Inferior parietal cortex (tissue), 1 donor: ENCODE measurements around the gene KRT32.

ENCODE experiments used
- DNase-seq: peaks from one replicate; pipeline ENCODE4 v3.0.0-alpha.2; 2016; ENCODE audit errors: extremely low spot score

Gene KRT32

GRCh38 chr17:41492771-41493170, 25.6 kb upstream of the KRT32 start:
- no peak for DNase-seq

- no peak for DNase-seq
These were observed 25.2 kb upstream of the KRT32 start for GRCh38 chr17:41492351-41492750.

- no peak for DNase-seq
These were observed 24.3 kb upstream of the KRT32 start for GRCh38 chr17:41491476-41491875.

GRCh38 chr17:41490000-41490990, 23.1 kb upstream of the KRT32 start:
- no peak for DNase-seq

- no peak for DNase-seq
These were observed 22.3 kb upstream of the KRT32 start, which contains the start of gene KRT36 for GRCh38 chr17:41489531-41489930. TSS of gene KRT36 (minus strand) at chr17:41489910. CDS start at chr17:41489864, 46 bp downstream.

- no peak for DNase-seq
These were observed 19.8 kb upstream of the KRT32 start for GRCh38 chr17:41486809-41487530.

- no peak for DNase-seq
These were observed 19.1 kb upstream of the KRT32 start for GRCh38 chr17:41486316-41486715.

- DNase-seq = no peak
These were observed 18.0 kb upstream of the KRT32 start for GRCh38 chr17:41484920-41485904.

GRCh38 chr17:41483991-41484826, 17.0 kb upstream of the KRT32 start:
- no peak for DNase-seq

GRCh38 chr17:41483531-41483930, 16.3 kb upstream of the KRT32 start:
- DNase-seq = no peak

GRCh38 chr17:41481036-41481435, 13.8 kb upstream of the KRT32 start, which contains the start of gene KRT35:
TSS of gene KRT35 (minus strand) at chr17:41481151. CDS start at chr17:41481097, 54 bp downstream.
- no peak for DNase-seq

GRCh38 chr17:41480581-41480980, 13.4 kb upstream of the KRT32 start:
- DNase-seq = no peak

GRCh38 chr17:41480136-41480535, 12.9 kb upstream of the KRT32 start:
- DNase-seq = no peak

- no peak for DNase-seq
These were observed 11.1 kb upstream of the KRT32 start for GRCh38 chr17:41478237-41478636.

GRCh38 chr17:41476866-41477815, 10.0 kb upstream of the KRT32 start:
- DNase-seq = no peak

- no peak for DNase-seq
These were observed 8.2 kb upstream of the KRT32 start for GRCh38 chr17:41475421-41475820.

- no peak for DNase-seq
These were observed 7.7 kb upstream of the KRT32 start for GRCh38 chr17:41474863-41475262.

GRCh38 chr17:41468346-41468745, 1.2 kb upstream of the KRT32 start:
- DNase-seq = no peak

- no peak for DNase-seq
These were observed 375 bp upstream of the KRT32 start for GRCh38 chr17:41467561-41467960.
